NT2/D1 (cell line): ENCODE data around the gene TEX19.

Experiments
- SUZ12 ChIP-seq: IDR thresholded peaks from 2 replicates; pipeline ENCODE4 v1.6.1; 2011; ENCODE audit not compliant: insufficient read length, insufficient read depth; ENCODE audit errors: extremely low read depth
- YY1 ChIP-seq: IDR thresholded peaks from 2 replicates; pipeline ENCODE4 v1.6.1; 2011; ENCODE audit not compliant: insufficient read length, insufficient read depth
- ZNF274 ChIP-seq: IDR thresholded peaks from 2 replicates; pipeline ENCODE4 v1.6.1; 2011; ENCODE audit warnings: mild to moderate bottlenecking, low read depth, low read length

GRCh38 chr17:82358465-82359350 is at the start of gene TEX19:
- TF ChIP-seq ZNF274 (no peak), YY1 (no peak), SUZ12 (no peak)
